GM10248 (cell line): ENCODE results near the gene SH3PXD2A.
"Not testable (repeated sequence)": the region's sequence is repeated elsewhere in the genome, so short reads cannot be mapped to it uniquely, and the experiment has no call there.

Experiments
- CTCF ChIA-PET: fragments of 300-600 bp; sonication (Branson Sonifier 250); formaldehyde crosslinking; extraction: SDS; loops from one replicate; lab custom pipeline; 2021; ENCODE audit warnings: antibody characterized with exemption; lab: Yijun Ruan, JAX
- POLR2A ChIA-PET: fragments of 350-650 bp; sonication (Branson Sonifier 250); formaldehyde crosslinking; extraction: SDS; loops from one replicate; lab custom pipeline; 2020; ENCODE audit warnings: antibody characterized with exemption; lab: Yijun Ruan, JAX
- DNase-seq: peaks from one replicate; pipeline ENCODE4 v3.0.0; 2012; ENCODE audit errors: extremely low spot score
- TF ChIP-seq, protein P1 (sequence below): IDR thresholded peaks from 2 replicates; pipeline ENCODE4 v1.5.1; 2012; ENCODE audit warnings: mild to moderate bottlenecking, low read depth; ENCODE audit errors: extremely low read depth, missing control alignments, control extremely low read depth

The SH3PXD2A gene

DNA sequence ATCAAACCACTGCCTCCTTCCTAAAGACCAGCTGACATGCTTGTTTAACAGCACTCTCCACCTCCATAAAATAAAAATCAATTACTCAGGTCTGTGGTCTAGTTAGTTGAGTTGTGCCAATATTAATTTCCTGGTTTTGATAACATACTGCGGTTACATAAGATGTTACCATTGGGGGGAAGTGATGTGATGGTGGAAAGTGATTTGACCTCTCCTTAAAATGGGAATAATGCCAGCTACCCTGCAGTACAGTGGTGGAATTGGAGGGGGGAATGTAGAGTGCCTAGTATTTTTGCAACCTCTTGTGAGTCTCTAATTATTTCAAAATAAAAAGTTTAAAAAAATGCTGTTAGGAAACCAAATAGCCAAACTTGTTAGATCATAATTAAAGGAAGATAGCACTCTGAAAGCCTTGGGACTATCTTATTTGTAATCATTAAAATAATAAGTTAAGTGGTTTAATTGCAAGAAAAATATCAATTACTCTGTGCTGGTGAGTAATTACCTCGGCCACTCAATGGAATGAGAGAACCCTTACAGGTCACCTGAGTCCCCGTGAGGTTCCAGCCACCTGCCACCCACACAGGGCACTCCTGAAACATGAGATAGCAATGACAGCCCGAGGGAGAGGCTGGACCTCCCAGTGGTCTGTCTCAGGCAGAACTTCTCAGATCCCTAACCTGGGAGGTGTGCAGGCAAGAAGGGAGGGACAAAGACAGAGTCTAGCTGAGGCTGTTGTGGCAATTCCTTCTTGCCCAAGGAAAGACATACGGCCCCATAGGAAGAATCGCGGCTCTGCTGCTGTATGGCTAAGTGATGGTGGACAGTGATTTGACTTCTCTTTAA lies 94.1 kb downstream of the SH3PXD2A start:
- DNase-seq = no peak
- ChIA-PET POLR2A (no interaction called here), CTCF (interaction anchor here (1.1 to 5.5 kb wide), 2 partner anchors 7 to 11 kb away, joined by 3 to 28 read pairs; no protein-coding TSS in a partner anchor)
- TF ChIP-seq, protein P1, sequence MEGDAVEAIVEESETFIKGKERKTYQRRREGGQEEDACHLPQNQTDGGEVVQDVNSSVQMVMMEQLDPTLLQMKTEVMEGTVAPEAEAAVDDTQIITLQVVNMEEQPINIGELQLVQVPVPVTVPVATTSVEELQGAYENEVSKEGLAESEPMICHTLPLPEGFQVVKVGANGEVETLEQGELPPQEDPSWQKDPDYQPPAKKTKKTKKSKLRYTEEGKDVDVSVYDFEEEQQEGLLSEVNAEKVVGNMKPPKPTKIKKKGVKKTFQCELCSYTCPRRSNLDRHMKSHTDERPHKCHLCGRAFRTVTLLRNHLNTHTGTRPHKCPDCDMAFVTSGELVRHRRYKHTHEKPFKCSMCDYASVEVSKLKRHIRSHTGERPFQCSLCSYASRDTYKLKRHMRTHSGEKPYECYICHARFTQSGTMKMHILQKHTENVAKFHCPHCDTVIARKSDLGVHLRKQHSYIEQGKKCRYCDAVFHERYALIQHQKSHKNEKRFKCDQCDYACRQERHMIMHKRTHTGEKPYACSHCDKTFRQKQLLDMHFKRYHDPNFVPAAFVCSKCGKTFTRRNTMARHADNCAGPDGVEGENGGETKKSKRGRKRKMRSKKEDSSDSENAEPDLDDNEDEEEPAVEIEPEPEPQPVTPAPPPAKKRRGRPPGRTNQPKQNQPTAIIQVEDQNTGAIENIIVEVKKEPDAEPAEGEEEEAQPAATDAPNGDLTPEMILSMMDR = no peak

DNA sequence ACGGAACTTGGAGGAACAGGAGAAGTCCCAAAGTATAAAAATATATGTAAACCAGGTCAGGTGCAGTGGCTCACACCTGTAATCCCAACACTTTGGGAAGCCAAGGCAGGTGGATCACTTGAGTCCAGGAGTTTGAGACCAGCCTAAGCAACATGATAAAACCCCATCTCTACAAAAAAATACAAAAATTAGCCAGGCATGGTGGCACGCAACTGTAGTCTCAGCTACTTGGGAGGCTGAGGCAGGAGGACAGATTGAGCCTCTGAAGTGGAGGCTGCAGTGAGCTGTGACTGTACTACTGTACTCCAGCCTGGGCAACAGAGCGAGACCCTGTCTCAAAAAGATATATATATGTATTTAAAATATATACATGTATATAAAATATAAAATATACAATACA lies 95.1 kb downstream of the SH3PXD2A start:
- POLR2A ChIA-PET, DNase-seq: not testable (repeated sequence)
- CTCF ChIA-PET = interaction anchor here (1.1 kb wide), 1 partner anchor 10 kb away, joined by 3 read pairs; no protein-coding TSS in a partner anchor

DNA sequence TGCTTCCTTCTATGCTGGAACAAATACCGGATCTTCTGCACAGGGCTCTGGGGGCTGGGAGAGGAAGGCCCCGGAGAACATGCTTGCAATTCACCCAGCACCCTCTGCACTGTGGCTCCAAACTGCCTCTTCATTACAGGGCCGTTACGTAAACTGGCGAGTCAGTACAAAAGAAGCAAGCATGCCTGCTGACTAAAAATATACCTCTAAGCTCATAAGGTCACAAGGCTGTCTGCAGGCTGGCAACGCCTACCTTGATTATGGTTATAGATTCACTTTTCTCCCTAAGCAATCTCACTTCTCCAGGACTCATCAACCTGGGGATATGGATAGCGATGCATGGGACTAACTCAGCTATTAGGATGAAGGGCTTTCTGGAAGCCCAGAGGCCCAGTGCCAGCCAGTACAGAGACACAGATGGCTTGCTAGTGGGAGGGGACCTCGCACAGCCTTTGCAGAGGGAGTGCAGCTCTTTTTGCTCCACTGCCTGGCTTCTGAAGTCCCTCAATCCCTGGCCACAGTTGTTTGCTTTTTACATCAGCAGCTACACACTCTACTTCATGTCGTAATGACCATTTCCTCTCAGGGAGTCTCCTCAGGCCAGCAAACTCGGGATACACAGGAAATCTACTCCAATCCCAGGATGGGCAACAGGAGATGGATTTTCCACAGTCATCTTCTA lies 96.1 kb downstream of the SH3PXD2A start:
- DNase-seq = peak; percentile 52
- TF ChIP-seq, protein P1 = no peak
- ChIA-PET CTCF (interaction anchor here (0.9 to 1.7 kb wide), 6 partner anchors 13 to 129 kb away, joined by 3 to 4 read pairs (median 3); no protein-coding TSS in a partner anchor), POLR2A (no interaction called here)

DNA sequence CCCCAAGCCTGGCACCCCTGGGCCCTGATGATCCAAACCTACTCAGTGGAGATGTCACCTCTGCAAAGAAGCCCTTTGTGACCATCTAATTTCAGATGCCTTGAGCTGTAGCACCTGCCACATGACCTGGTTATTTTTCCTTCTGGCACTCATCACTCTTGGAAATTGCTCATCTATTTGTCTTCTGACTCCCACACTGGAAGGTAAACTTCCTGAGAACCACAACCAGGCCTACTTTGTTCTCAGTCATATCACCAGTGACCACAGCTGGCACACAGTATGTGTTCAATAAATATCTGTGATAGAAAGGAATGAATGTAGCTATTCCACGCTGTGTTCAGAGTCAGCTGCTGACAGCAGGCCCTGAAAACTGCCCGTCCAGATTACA lies 97.1 kb downstream of the SH3PXD2A start:
- CTCF ChIA-PET = interaction anchor here (1.0 to 7.2 kb wide), 8 partner anchors 9 to 130 kb away, joined by 3 to 29 read pairs (median 3); no protein-coding TSS in a partner anchor
- TF ChIP-seq, protein P1 = no peak
- POLR2A ChIA-PET = no interaction called here
- DNase-seq = no peak

DNA sequence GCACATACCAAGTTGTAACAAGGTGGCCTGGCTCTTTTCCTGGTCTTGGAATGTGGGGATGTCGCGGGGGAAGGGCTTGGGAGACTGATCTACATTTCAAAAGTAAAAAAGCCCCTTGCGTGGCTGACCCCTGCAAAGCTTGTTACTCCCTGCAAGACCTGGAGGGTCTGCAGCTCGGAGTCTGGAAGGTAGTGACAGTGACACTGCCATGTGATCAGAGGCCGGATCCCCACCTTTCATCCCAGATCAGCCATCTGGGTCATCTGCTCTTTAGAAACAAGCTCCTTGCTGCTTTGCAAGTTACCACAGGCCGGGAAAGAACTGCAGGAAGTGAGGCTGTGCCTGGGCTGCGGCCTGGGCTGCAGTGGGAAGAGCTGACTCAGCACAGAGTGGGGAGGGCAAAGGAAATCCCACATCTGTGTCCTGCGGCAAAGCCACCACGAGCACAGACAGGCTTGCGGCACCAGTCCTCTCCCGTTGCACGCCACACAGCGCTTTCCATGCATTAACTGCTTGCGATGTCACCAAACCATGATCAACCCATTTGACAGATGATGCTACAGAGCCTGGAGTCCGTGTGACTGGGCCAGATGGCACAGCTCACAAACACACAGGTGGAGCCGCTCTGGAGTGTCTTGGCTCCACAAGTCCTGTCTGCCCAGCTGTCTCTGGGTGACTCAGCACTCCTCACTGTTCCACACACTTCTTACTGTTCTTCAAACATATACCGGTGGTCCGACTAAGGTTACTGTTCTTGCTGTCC lies 97.7 kb downstream of the SH3PXD2A start:
- CTCF ChIA-PET = interaction anchor here (1.0 to 7.2 kb wide), 7 partner anchors 9 to 130 kb away, joined by 3 to 29 read pairs (median 3); no protein-coding TSS in a partner anchor
- no peak for DNase-seq
- POLR2A ChIA-PET = no interaction called here
- TF ChIP-seq, protein P1 = no peak

DNA sequence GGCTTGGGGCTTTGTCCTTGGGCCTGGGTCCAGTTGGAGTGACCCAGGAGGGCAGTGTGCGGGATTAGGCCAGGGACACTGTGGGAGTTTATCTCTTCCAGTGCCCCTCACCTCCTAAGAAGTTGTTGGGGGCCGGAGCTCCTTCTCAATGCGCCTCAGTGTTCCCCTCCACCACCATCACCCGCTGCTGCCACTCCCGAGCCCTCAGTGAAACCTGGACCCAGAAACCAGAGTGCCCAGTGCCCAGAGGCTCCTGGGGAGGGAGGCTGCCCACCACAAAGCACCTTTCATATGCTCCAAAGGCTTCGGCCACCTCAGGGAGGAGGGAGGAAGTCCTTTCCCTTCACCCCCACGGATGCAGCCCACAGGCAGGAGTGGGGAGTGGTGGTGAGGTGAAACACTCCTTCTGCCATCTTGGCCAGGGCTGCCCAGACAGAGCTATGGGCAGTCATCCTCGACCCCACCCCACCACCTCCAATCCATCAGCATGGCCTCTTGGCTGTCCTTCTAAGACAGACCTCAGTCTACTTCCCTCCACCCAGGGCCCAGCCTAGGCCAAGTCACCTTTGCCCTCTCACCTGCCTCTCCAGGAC lies 99.0 kb downstream of the SH3PXD2A start:
- no peak for DNase-seq
- TF ChIP-seq, protein P1 = no peak
- POLR2A ChIA-PET = no interaction called here
- CTCF ChIA-PET = interaction anchor here (2.1 to 7.2 kb wide), 3 partner anchors 8 to 23 kb away, joined by 5 to 29 read pairs (median 28); no protein-coding TSS in a partner anchor
